HepG2 (cell line): ENCODE results near the gene TPPP3. TPM values are rescaled to one million over a fixed set of nuclear protein-coding genes. Genes with fewer than 3 reads are reported as not detected.

Experiments used
- ATF7-NPFF ChIP-seq: sonication (generic); formaldehyde crosslinking; IDR thresholded peaks from 2 replicates; pipeline ENCODE4 v1.8.1; 2023; ENCODE audit warnings: mild to moderate bottlenecking, low read depth, missing genetic modification reagents, moderate library complexity
- FOSL2 ChIP-seq: sonication (generic); formaldehyde crosslinking; IDR thresholded peaks from 2 replicates; pipeline ENCODE4 v1.4.0; 2020; ENCODE audit warnings: missing genetic modification reagents
- HIC2 ChIP-seq: sonication (generic); formaldehyde crosslinking; IDR thresholded peaks from 2 replicates; pipeline ENCODE4 v1.9.0; 2022; ENCODE audit warnings: low read depth, missing genetic modification reagents
- HNF4G ChIP-seq, 2 experiments: sonication (generic) in 1 of 2; formaldehyde crosslinking in 1 of 2; IDR thresholded peaks; 2 replicates each; pipeline versions ENCODE4 v1.4.0 to v1.6.1; 2011 to 2020; ENCODE audit warnings: borderline replicate concordance in 2 of 2, low read depth in 2 of 2, mild to moderate bottlenecking in 2 of 2, low read length in 1 of 2, missing genetic modification reagents in 1 of 2, moderate library complexity in 1 of 2
- HNRNPLL ChIP-seq: fragments of 200-400 bp; formaldehyde crosslinking; IDR thresholded peaks from 2 replicates; pipeline ENCODE4 v1.6.1; 2017; ENCODE audit warnings: mild to moderate bottlenecking, low read depth, low read length; ENCODE audit not compliant: poor library complexity, severe bottlenecking
- KLF12 ChIP-seq: sonication (generic); formaldehyde crosslinking; IDR thresholded peaks from 2 replicates; pipeline ENCODE4 v1.4.0; 2020; ENCODE audit warnings: missing genetic modification reagents, borderline replicate concordance
- MAFG ChIP-seq: sonication (generic); formaldehyde crosslinking; IDR thresholded peaks from 2 replicates; pipeline ENCODE4 v1.5.1; 2020; ENCODE audit warnings: mild to moderate bottlenecking, missing genetic modification reagents
- NBN ChIP-seq: fragments of 450-650 bp; conservative IDR thresholded peaks from 2 replicates; pipeline ENCODE4 v1.6.1; 2017
- PAF1 ChIP-seq: IDR thresholded peaks from 2 replicates; pipeline ENCODE4 v1.6.1; 2016; ENCODE audit warnings: missing genetic modification reagents, missing compliant biosample characterization
- TFDP2 ChIP-seq: sonication (generic); formaldehyde crosslinking; IDR thresholded peaks from 2 replicates; pipeline ENCODE4 v1.4.0; 2020; ENCODE audit warnings: missing genetic modification reagents
- TRIM24 ChIP-seq: sonication (generic); formaldehyde crosslinking; IDR thresholded peaks from 2 replicates; pipeline ENCODE4 v1.8.0; 2022; ENCODE audit warnings: mild to moderate bottlenecking, missing genetic modification reagents
- XBP1 ChIP-seq: sonication (generic); formaldehyde crosslinking; IDR thresholded peaks from 2 replicates; pipeline ENCODE4 v1.5.0; 2020; ENCODE audit warnings: missing genetic modification reagents
- YEATS4 ChIP-seq: sonication (generic); formaldehyde crosslinking; IDR thresholded peaks from 2 replicates; pipeline ENCODE4 v1.4.0; 2020; ENCODE audit warnings: missing genetic modification reagents, borderline replicate concordance
- ZNF230 ChIP-seq: sonication (generic); formaldehyde crosslinking; IDR thresholded peaks from 2 replicates; pipeline ENCODE4 v1.4.0; 2020; ENCODE audit warnings: mild to moderate bottlenecking, missing genetic modification reagents
- ZNF557 ChIP-seq: sonication (generic); formaldehyde crosslinking; IDR thresholded peaks from 2 replicates; pipeline ENCODE4 v1.4.0; 2020; ENCODE audit warnings: missing genetic modification reagents
- ZNF562 ChIP-seq: sonication (generic); formaldehyde crosslinking; IDR thresholded peaks from 2 replicates; pipeline ENCODE4 v1.8.0; 2022; ENCODE audit warnings: missing genetic modification reagents, borderline replicate concordance
- ZNF609 ChIP-seq: sonication (generic); formaldehyde crosslinking; IDR thresholded peaks from 2 replicates; pipeline ENCODE4 v1.4.0; 2020; ENCODE audit warnings: mild to moderate bottlenecking, missing genetic modification reagents, borderline replicate concordance
- ZNF687 ChIP-seq: sonication (generic); formaldehyde crosslinking; IDR thresholded peaks from 2 replicates; pipeline ENCODE4 v1.5.1; 2020; ENCODE audit warnings: mild to moderate bottlenecking, missing genetic modification reagents, moderate library complexity
- polyA plus RNA-seq, 8 experiments: library from polyadenylated mRNA; depleted of rRNA in 3 of 8; stranded (reverse) in 7 of 8; unstranded in 1 of 8; fragments of >200 nt; fragmentation: Illumina TruSeq in 4 of 8; extraction: Trizol in 4 of 8; gene quantifications; 2 replicates each; pipeline versions ENCODE4 v1.2.1 to v1.2.3, GENCODE V29; 2011 to 2016; ENCODE audit warnings: low read depth in 4 of 8, missing spikeins in 1 of 8, mixed read lengths in 1 of 8; ENCODE audit not compliant: insufficient read depth in 1 of 8
- total RNA-seq, 5 experiments: library from RNA; depleted of rRNA; stranded (reverse); fragments of >200 nt; fragmentation: Illumina TruSeq; extraction: Trizol; gene quantifications; 2 replicates each; pipeline ENCODE4 v1.2.3, GENCODE V29; 2016; ENCODE audit warnings: low read depth in 1 of 5

Gene TPPP3
- total and polyA plus RNA-seq, 2 of the 13 experiments (the other 11 are each of a cell fraction or from before 2014, with no cell fraction given), result 0.16 to 0.44 TPM

DNA sequence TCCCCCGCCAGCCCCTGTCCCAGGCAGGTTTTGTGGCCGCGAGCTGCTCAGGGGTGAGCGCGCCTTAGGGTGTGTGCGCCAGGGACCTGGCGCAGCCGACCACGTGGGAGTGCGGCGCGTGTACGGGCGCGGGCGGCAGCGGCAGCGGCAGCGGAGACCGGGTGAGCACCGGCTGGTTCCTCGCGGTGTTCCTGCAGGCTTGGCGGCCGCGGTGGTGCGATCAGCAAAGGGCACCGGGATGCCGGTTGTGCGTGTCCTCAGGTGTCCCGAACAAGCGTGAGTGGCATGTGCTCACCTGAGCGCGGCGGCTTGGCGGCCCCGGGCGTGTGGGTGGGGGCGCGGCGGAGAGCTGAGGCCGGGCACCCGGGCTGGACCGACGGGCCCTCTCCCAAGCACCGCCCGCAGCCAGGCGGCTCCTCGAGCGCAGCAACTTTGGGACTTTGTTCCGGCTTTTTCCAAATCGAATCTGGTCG is 37.2 kb upstream of the TPPP3 start (continued):
- no peak for TF ChIP-seq ZNF557 (CRISPR knock-in tag)
- TF ChIP-seq MAFG (CRISPR knock-in tag), result 0 out of 2 replicates have a peak, but pooled peaks have one; percentile 17
- peak; percentile 44 for TF ChIP-seq HIC2 (CRISPR knock-in tag)
- no peak for TF ChIP-seq PAF1
- peak; percentile 96 for TF ChIP-seq ZNF230 (CRISPR knock-in tag)
- peak; percentile 63; the same call in 1 of the 2 replicates for TF ChIP-seq HNF4G (IDR thresholded peaks at IDR 0.05; ENCODE audit: borderline replicate concordance, low read depth, low read length)
- no peak; the same call in 1 of the 2 replicates for TF ChIP-seq HNF4G (CRISPR knock-in tag; IDR thresholded peaks at IDR 0.05; ENCODE audit: borderline replicate concordance, low read depth)
- peak; percentile 31; the same call in 1 of the 2 replicates for TF ChIP-seq ZNF609 (CRISPR knock-in tag)
- peak; percentile 97 for TF ChIP-seq ATF7-NPFF (CRISPR knock-in tag)
- TF ChIP-seq KLF12, result peak; percentile 80; the same call in 1 of the 2 replicates
- TF ChIP-seq TFDP2 (CRISPR knock-in tag), result peak; percentile 71
- TF ChIP-seq HNRNPLL, result peak; percentile 85
- no peak for TF ChIP-seq ZNF562 (CRISPR knock-in tag)
- TF ChIP-seq XBP1 (CRISPR knock-in tag), result no peak
- TF ChIP-seq FOSL2 (CRISPR knock-in tag), result no peak
- TF ChIP-seq ZNF687, result peak; percentile 93
- peak; percentile 85 for TF ChIP-seq YEATS4 (CRISPR knock-in tag)
- no peak for TF ChIP-seq TRIM24 (CRISPR knock-in tag)
- TF ChIP-seq NBN, result no peak
